Putamen (tissue), 1 donor: Measurements from ENCODE around the gene PPM1H.
"Not testable (repeated sequence)": the region's sequence is repeated elsewhere in the genome, so short reads cannot be mapped to it uniquely, and the experiment has no call there.

ENCODE experiments used
- DNase-seq: peaks from one replicate; pipeline ENCODE4 v3.0.0-alpha.2; 2016; ENCODE audit warnings: low spot score

The PPM1H gene

DNA sequence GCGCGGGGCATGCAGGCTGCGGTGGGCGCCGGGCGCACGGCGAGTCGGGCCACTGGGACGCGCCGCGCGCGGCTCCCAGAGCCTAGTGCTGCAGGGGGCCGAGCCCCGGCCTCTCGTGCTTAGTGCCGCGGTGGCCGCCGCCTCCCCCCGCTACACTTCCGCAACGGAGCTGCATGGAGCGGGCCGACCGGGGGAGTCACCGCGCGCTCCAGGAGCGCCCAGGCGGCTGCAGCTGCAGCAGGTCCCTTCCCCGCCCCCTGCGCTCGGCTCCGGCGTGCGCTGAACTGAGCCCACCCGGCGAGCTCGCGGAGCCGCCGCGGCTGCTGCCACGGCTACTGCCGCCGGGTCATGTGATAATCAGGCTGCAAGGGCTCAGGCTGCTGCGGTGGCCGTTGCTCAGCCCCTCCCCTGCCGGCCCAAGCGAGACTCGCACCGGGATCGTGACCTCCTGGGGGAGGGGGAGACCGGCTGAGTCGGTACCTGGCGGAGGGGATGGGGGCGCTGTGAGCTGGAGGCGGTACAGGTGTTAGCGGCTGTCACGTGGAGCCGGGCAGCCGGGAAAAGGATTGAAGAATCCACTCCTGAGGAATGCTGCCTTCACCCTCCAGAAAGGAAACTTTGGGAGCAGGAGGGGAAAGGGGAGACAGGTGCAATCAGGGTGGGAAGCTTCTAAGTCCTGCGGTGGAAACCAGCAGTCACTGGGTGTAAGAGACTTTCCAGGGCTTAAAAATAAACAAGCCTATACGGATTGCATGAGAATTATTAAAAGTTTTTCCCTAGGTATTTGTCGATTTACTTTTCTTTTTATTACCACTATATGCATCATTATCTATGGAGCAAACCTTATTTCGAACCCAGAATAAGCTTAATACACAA is at the start of gene PPM1H:
PPM1H (minus strand) TSS at position 352 of the 876 bp plus-strand sequence. CDS start 414 bp downstream, outside the sequence.
- DNase-seq, result peak; percentile 81

GRCh38 chr12:62983594-62983993 is 48.6 kb upstream of the PPM1H start:
- no peak for DNase-seq

DNA sequence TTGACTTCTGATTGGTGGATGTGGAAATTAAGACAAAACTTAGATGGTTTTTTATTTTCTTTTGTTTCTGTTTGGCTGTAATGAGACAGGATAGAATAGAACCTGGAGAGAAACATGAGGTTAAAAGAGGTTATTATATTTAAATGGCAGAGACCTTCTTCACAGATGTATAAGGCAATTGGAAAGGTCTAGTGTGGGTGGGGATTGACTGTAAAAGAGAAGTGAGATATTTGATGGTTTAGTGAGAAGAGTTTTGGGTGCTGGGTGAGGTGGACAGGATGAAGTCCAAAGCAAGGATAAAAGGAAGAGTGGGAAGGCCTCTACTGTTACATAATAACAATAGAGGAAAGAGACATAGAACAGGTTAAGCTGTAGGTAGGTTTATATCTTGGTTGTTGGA is 43.8 kb upstream of the PPM1H start:
- DNase-seq, result no peak

DNA sequence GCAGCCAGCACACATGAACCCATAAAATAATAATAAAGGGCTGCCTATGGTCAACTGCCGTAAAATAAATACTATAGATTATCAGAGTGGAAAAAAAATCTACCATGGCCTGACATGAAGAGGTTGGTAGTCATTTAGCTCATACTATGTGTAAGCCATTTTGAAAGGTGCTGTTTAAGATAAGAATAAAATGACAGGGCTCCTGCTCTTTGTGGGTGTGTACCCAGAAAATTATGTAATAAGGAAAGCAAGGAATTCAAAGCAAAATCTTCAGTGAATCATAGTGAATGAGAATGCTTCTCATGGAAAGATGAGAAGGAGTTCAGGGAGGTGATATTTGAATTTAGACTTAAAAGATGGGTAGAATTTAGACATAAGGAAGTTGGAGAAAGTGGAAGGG is 42.9 kb upstream of the PPM1H start:
- DNase-seq, result peak; percentile 10

DNA sequence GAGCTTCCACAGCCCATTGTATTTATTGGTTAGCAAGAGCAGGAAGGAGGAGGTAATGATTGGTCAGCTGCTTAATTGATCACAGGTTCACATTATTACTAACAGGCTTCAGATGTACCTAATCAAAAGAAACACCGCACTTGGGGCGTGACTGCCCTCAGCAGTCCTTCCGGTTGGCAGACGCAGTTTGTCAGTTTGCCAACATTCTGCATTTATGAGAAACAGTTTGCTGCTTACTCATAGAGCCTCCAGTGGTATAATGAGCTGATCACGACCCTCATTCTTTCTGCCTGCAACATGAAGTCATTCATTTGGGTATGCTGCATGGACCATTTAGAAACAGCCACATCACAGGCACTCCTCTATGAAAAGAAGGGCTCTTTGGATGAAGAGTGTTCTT is 42.5 kb upstream of the PPM1H start:
- no peak for DNase-seq

- no peak for DNase-seq
Observed at GRCh38 chr12:62976110-62976662, 41.2 kb upstream of the PPM1H start.

DNA sequence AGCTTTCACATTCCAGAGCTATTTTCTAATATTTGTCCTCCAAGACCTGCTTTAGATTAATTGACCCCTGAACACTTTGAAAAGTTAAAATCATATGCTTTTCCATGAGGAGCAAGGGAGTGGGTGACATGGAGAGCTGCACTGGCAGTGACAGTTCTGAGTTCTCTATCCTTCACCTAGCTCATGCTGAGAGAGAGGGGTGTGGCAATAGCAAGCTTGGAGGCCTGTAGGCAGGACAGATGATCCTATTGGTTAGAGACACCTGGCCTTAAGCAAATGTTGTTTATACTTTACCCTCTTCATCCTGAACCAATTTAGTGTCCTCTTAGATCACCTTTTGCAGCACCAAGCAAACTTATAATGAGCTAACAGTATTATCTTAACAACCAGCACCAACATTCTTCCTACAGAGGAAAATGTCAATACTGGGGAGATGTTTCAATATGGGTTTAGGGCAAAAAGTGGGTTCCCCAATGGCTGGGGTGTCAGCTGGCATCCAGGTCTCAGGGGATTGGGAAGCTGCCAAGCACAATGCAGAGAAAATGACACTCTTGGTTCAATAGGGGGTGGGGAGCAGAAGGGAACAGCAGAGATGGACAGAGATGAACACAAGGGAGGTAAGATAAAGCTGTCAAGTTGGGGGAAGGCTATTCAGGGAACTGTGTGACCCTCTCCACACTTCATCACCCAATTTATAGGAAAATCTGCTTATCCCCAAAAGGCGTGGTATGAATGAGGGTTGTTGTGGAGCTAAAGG is 37.0 kb upstream of the PPM1H start:
- no peak for DNase-seq

DNA sequence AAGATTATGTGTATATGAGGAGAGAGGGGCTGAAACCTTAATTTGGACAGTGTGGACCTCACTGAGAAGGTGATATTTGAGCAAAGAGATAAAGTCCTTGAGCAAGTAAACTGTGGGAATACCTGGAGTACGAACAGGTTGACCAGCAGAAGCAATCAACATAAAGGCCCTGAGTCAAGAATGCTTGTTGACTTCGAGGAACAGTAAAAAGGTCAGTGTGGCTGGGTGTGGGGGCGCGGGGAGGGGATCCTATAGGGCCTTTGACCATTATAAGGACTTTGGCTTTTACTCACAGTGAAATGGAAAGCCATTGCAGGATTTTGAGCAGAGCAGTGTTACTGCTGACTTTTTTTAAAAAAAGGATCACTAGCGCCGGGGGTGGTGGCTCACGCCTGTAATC is 34.7 kb upstream of the PPM1H start:
- no peak for DNase-seq

DNA sequence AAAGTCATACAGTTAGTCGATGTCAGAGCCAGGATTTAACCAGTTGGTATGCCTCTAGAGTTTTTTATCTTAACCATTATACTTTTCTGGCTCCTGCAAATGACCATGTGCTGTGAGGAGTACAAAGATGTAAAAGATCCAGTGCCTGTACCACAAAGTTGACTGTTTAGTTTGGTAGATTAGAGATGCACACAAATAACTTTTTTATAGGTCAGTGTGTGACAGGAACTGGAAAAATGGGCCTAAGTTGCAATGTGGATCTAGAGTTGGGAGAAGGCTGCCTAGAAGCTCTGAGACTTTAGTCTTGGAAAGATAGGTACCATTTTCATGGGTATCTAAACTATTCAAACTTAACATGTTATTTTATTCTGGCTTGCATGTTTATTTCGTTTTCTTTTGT is 32.8 kb upstream of the PPM1H start:
- no peak for DNase-seq

DNA sequence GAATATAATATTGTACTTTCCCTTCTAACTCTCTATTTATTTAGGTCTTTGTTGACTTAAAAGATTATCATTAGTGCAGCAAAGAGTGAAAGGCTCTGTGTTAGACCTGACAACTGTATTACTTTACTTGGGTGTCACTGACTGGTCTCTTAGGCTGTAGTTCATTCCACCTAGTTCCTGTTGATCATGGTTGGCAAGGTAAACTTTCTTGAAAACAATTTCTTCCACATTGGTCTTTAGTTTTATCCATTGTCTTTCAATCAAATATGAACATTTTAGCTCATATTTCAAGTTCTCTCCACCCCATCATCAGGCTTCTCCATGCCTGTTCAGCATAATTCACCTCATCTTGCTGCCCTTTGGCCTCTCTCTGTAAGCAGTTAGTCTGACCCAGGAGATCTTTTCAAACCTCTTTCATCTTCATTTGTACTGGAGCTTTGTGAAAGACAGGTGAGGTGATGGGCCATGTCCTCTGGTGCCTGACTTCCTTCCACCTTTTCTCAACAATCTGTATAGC is 32.1 kb upstream of the PPM1H start:
- DNase-seq, result no peak

DNA sequence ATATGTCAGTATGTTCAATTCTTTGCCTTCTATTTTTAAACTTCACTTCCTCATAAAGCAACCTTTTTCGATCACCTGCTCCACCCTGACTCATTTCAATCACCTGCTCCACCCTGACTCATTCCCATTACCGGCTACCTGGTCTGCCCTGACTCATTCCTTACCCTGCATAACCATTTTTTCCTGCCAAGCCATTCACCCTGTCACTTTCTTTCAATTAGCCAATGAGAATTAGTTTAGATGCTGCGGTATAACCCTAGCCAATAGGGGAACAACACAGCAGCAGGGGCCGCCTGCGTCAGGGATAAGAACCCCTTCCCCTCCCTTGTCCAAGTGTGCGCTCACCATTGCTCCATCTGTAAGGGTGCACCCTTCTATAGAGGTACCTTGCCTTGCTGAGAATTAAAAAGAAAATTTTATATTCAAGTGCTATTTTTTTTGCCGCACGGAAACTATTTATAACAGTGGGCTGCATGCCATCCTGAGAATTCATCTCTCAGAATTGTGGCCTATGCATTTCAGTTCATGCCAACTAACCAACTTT is 31.6 kb upstream of the PPM1H start:
- DNase-seq, result not testable (repeated sequence)

DNA sequence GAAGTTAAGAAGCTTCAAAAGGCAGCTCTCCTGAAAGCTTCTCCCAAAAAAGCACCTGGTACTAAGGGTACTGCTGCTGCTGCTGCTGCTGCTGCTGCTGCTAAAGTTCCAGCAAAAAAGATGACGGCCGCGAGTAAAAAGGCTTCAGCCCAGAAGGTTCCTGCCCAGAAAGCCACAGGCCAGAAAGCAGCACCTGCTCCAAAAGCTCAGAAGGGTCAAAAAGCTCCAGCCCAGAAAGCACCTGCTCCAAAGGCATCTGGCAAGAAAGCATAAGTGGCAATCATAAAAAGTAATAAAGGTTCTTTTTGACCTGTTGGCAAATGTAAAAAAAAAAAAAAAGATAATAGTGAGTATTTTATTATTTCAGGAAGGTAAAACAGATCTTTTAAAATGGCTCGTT is 30.8 kb upstream of the PPM1H start:
- DNase-seq, result not testable (repeated sequence)

DNA sequence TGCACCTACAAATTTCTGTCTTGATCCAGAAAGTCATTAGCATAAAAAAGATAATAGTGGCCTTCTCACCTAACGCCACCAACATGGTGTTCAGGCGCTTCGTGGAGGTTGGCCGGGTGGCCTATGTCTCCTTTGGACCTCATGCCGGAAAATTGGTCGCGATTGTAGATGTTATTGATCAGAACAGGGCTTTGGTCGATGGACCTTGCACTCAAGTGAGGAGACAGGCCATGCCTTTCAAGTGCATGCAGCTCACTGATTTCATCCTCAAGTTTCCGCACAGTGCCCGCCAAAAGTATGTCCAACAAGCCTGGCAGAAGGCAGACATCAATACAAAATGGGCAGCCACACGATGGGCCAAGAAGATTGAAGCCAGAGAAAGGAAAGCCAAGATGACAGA is 30.3 kb upstream of the PPM1H start:
- DNase-seq, result not testable (repeated sequence)

- DNase-seq, result no peak
Observed at GRCh38 chr12:62963486-62964041, 28.6 kb upstream of the PPM1H start.

- DNase-seq, result no peak
Observed at GRCh38 chr12:62960324-62960723, 25.4 kb upstream of the PPM1H start.

DNA sequence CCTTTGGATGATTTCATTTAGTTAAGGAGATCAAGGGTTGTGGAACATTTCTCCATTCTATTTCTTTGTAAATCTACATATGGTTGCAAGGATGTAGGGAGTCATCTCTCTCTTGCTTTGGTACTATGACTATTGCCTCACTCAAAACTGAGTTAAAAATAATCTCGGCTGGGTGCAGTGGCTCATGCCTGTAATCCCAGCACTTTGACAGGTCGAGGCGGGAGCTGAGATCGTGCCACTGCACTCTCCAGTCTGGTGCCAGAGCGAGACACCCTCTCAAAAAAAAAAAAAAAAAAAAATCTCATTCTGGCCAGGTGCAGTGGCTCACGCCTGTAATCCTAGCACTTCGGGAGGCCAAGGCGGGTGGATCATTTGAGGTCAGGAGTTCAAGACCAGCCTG is 24.8 kb upstream of the PPM1H start:
- no peak for DNase-seq

DNA sequence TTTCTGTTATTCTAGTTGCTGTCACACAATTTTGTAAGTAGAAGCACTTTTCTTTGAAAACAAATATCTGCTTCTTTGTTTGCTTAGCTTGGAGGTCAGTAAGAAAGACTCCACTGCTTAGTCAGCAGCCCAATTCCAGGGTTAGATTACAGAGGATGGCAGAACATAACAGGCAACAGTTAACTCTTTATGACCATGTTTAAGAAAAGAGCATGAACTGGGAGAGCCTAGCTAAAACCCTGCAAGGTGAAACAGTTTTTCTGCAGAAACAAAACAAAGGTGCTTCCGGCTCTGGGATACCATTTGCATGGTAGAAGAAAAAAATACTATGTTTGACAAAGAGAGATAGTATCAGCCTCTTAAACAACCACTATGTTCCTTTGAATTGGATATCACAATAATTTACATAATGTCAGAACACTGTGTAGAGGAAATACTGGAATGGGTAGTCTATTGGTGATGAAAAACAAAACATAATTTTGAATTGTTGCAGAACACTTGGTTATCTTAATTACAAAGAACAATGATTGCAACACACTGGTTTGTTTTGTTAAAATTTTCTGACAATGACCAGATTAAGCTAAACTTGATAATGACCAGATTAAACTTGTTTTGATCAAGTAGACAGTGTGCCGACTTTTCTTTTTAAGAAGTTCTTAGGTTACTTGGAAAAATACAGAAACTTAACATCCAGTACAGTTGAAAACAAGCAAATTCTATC is 22.4 kb upstream of the PPM1H start:
- no peak for DNase-seq

- DNase-seq, result no peak
Observed at GRCh38 chr12:62955678-62956077, 20.7 kb upstream of the PPM1H start.

- DNase-seq, result no peak
Observed at GRCh38 chr12:62950317-62950716, 15.4 kb upstream of the PPM1H start.

- DNase-seq, result no peak
Observed at GRCh38 chr12:62948123-62948522, 13.2 kb upstream of the PPM1H start.

- DNase-seq, result no peak
Observed at GRCh38 chr12:62947364-62947763, 12.4 kb upstream of the PPM1H start.
